DOHH2 (cell line): ENCODE data around the gene OR56A4.

ENCODE experiments used
- H3F3A ChIP-seq: fragments of 200-600 bp; sonication (generic), shearing (Covaris generic); 2 replicates; pipeline ENCODE4 v1.6.0; 2016; ENCODE audit warnings: antibody characterized with exemption, mild to moderate bottlenecking; ENCODE audit not compliant: control insufficient read depth, insufficient read depth
- H3K27ac ChIP-seq: fragments of 200-600 bp; sonication (generic); 2 replicates; pipeline ENCODE4 v1.5.1; 2014; ENCODE audit warnings: low read depth, mild to moderate bottlenecking, low read length, moderate library complexity
- H3K27me3 ChIP-seq: fragments of 200-600 bp; sonication (generic); 2 replicates; pipeline ENCODE4 v1.6.1; 2014; ENCODE audit warnings: mild to moderate bottlenecking, low read length, mixed read lengths; ENCODE audit not compliant: control insufficient read depth
- H3K36me3 ChIP-seq: fragments of 200-600 bp; sonication (generic); 2 replicates; pipeline ENCODE4 v1.6.1; 2014; ENCODE audit warnings: mild to moderate bottlenecking, low read length, moderate library complexity, mixed read lengths; ENCODE audit not compliant: control insufficient read depth
- H3K4me1 ChIP-seq: fragments of 200-600 bp; sonication (generic); 2 replicates; pipeline ENCODE4 v1.6.1; 2014; ENCODE audit warnings: mild to moderate bottlenecking, low read length, mixed read lengths; ENCODE audit not compliant: control insufficient read depth
- H3K4me2 ChIP-seq: fragments of 200-600 bp; sonication (generic); 2 replicates; pipeline ENCODE4 v1.6.0; 2014; ENCODE audit warnings: mild to moderate bottlenecking, low read length, moderate library complexity
- H3K4me3 ChIP-seq: fragments of 200-600 bp; sonication (generic); 2 replicates; pipeline ENCODE4 v1.5.1; 2014; ENCODE audit warnings: mild to moderate bottlenecking, low read length, mixed read lengths
- H3K79me2 ChIP-seq: fragments of 200-600 bp; sonication (generic); 2 replicates; pipeline ENCODE4 v1.6.1; 2014; ENCODE audit warnings: mild to moderate bottlenecking, low read length, mixed read lengths; ENCODE audit not compliant: control insufficient read depth
- H3K9me2 ChIP-seq: fragments of 200-600 bp; sonication (generic); replicated peaks from 2 replicates; pipeline ENCODE4 v1.6.1; 2014; ENCODE audit warnings: mild to moderate bottlenecking, low read length, mixed read lengths; ENCODE audit not compliant: control insufficient read depth
- H3K9me3 ChIP-seq: fragments of 200-600 bp; sonication (generic); 2 replicates; pipeline ENCODE4 v1.6.1; 2014; ENCODE audit warnings: antibody characterized with exemption, low read length, mixed read lengths; ENCODE audit not compliant: control insufficient read depth, insufficient read depth
- H4K20me1 ChIP-seq: fragments of 200-600 bp; sonication (generic); 2 replicates; pipeline ENCODE4 v1.6.0; 2014; ENCODE audit warnings: low read depth, mild to moderate bottlenecking, antibody characterized with exemption, low read length, moderate library complexity; ENCODE audit not compliant: control insufficient read depth, insufficient read depth
- EZH2phosphoT487 ChIP-seq: fragments of 200-600 bp; sonication (generic); IDR thresholded peaks from 2 replicates; pipeline ENCODE4 v1.6.1; 2017; ENCODE audit warnings: borderline replicate concordance, mild to moderate bottlenecking, antibody characterized with exemption, low read length, moderate library complexity, mixed read lengths
- TF ChIP-seq, protein P1 (sequence below): fragments of 200-600 bp; sonication (generic); IDR thresholded peaks from one replicate; pipeline ENCODE4 v1.5.1; 2014; ENCODE audit warnings: antibody characterized with exemption, mild to moderate bottlenecking, low read depth, low read length; ENCODE audit not compliant: poor library complexity, severe bottlenecking

Gene OR56A4

DNA sequence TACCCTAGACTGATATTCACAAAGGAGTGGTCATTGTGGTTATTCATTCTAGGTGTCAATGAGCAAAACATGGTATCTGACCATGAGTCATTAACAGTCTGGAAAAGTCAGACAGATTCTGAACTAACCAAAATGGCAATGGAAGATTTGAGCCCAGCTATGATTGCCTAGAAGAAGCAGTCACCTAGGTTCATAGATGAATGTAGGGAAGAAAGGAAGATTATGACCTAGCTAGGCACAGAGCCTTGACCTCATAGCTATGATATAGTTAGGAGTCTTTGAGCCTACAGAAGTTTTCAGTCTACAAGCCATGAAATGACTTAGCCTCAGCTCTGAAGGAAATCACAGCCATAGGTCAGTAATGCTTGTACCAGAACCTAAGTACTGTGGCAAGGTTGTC lies 351 bp downstream of the OR56A4 start:
- no peaks in the 10 kb centered on the region; the same call in 1 of the 2 replicates for H3K27me3 ChIP-seq
- no peaks in the 10 kb centered on the region for H3K79me2 ChIP-seq
- H3K9me2 ChIP-seq: no peaks in the 10 kb centered on the region
- TF ChIP-seq, protein P1, sequence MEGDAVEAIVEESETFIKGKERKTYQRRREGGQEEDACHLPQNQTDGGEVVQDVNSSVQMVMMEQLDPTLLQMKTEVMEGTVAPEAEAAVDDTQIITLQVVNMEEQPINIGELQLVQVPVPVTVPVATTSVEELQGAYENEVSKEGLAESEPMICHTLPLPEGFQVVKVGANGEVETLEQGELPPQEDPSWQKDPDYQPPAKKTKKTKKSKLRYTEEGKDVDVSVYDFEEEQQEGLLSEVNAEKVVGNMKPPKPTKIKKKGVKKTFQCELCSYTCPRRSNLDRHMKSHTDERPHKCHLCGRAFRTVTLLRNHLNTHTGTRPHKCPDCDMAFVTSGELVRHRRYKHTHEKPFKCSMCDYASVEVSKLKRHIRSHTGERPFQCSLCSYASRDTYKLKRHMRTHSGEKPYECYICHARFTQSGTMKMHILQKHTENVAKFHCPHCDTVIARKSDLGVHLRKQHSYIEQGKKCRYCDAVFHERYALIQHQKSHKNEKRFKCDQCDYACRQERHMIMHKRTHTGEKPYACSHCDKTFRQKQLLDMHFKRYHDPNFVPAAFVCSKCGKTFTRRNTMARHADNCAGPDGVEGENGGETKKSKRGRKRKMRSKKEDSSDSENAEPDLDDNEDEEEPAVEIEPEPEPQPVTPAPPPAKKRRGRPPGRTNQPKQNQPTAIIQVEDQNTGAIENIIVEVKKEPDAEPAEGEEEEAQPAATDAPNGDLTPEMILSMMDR: no peak
- no peak for TF ChIP-seq EZH2phosphoT487
- no peaks in the 10 kb centered on the region for H3F3A ChIP-seq
- no peak overlapping the region for H3K4me2 ChIP-seq
- no peaks in the 10 kb centered on the region for H3K36me3 ChIP-seq
- H3K4me1 ChIP-seq: no peaks in the 10 kb centered on the region
- H3K27ac ChIP-seq: no peak overlapping the region
- H4K20me1 ChIP-seq: no peaks in the 10 kb centered on the region
- H3K9me3 ChIP-seq: no peaks in the 10 kb centered on the region
- no peak overlapping the region for H3K4me3 ChIP-seq

DNA sequence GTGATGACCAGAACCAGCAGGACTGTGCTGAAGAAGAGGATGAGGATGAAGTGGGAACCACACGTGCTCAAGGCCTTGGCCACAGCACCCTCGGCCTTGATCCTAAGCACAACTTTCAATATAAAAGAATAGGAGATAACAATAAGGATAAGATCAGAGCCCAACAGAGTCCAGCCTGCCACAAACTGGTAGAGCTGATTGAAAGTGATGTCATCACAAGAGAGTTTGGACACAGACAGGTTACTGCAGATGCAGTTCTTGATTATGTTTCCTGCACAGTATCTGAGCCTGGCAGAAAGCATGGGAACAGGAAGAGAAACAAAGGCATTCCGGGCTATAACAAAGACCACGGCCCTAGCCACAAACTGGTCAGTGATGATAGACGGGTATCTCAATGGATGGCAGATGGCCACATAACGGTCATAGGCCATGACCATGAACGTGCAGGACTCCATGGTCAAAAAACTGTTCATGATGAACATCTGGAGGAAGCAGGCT lies 4.5 kb downstream of the OR56A4 start:
- Histone ChIP-seq H3K9me2 (no peaks in the 10 kb centered on the region), H3K79me2 (no peaks in the 10 kb centered on the region), H4K20me1 (no peaks in the 10 kb centered on the region), H3K27ac (no peak overlapping the region), H3F3A (no peaks in the 10 kb centered on the region), H3K4me3 (no peak overlapping the region), H3K4me1 (no peaks in the 10 kb centered on the region), H3K4me2 (no peak overlapping the region), H3K36me3 (no peaks in the 10 kb centered on the region), H3K9me3 (no peaks in the 10 kb centered on the region), H3K27me3 (no peaks in the 10 kb centered on the region; the same call in 1 of the 2 replicates)
- no peak for TF ChIP-seq EZH2phosphoT487
- TF ChIP-seq, protein P1: no peak

DNA sequence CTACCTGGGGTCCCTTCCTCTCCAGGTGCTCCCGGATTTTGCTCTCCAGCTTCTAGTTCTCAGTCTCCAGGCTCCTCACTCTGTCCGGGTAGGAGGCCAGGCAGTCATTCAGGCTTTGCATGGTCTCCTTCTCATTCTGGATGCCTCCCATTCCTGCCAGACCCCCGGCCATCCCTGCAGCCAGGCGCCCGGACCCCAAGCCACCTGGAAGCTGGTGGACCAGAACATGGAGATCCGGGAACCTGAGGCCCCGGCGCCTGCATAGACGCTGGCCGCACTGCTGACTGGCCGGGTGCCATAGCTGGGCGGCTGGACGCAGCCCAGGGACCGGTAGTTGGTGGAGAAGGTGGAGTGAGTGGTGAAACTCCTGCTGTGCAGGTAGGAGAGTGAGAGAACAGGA lies 12.0 kb downstream of the OR56A4 start:
- H4K20me1 ChIP-seq: no peaks in the 10 kb centered on the region
- no peaks in the 10 kb centered on the region for H3K27me3 ChIP-seq
- no peaks in the 10 kb centered on the region for H3K79me2 ChIP-seq
- H3K27ac ChIP-seq: no peak overlapping the region
- no peaks in the 10 kb centered on the region for H3F3A ChIP-seq
- no peaks in the 10 kb centered on the region for H3K9me3 ChIP-seq
- H3K4me3 ChIP-seq: no peak overlapping the region
- H3K4me2 ChIP-seq: no peak overlapping the region
- no peaks in the 10 kb centered on the region for H3K36me3 ChIP-seq
- no peaks in the 10 kb centered on the region for H3K9me2 ChIP-seq
- no peaks in the 10 kb centered on the region for H3K4me1 ChIP-seq
- no peak for TF ChIP-seq EZH2phosphoT487
- TF ChIP-seq, protein P1: no peak
